HCT116 (cell line): ENCODE measurements around the gene HHATL. TPM values are rescaled to one million over a fixed set of nuclear protein-coding genes. Genes with fewer than 3 reads are reported as not detected.

Experiments
- ATAC-seq: fragments of 200-7000 bp; cut with Tn5 transposase; 2 replicates; pipeline ENCODE4 v1.9.1; 2020; ENCODE audit warnings: mild to moderate bottlenecking, moderate library complexity
- BruUV-seq: library from RNA; stranded (reverse); fragments of 400-500 nt; replicated peaks from 2 replicates; lab custom pipeline; 2021; lab: Mats Ljungman, UMichigan
- CTCF ChIA-PET: fragments of 300-600 bp; sonication (Branson Sonifier 250); formaldehyde crosslinking; loops from one replicate; lab custom pipeline; 2021; ENCODE audit warnings: antibody characterized with exemption; lab: Charles Lee
- POLR2A ChIA-PET: fragments of 300-600, 350-600 bp; sonication (Branson Sonifier 250); formaldehyde crosslinking; loops from one replicate; lab custom pipeline; 2021; ENCODE audit warnings: antibody characterized with exemption; lab: Charles Lee
- RAD21 ChIA-PET, 2 experiments: fragments of 300-600 bp; sonication (Branson Sonifier 250); formaldehyde crosslinking; loops; one replicate each; lab custom pipeline; 2023; ENCODE audit warnings: low total read pairs in 2 of 2; ENCODE audit not compliant: uncharacterized antibody in 2 of 2, unreplicated experiment in 2 of 2, low non-redundant PET in 1 of 2; lab: Charles Lee
- DNase-seq: peaks from one replicate; pipeline ENCODE4 v3.0.0-alpha.2; 2010; ENCODE audit warnings: low read depth, low spot score
- H2AFZ ChIP-seq: fragments of 200-600 bp; shearing (Covaris generic), sonication (generic); 2 replicates; pipeline ENCODE4 v1.6.1; 2017; ENCODE audit warnings: low read depth, mixed run types, mixed read lengths, antibody characterized with exemption, low read length; ENCODE audit not compliant: poor library complexity, severe bottlenecking
- H3K27ac ChIP-seq: 2 replicates; pipeline ENCODE4 v1.5.1; 2012; ENCODE audit warnings: low read depth, low read length
- H3K27me3 ChIP-seq: fragments of 200-600 bp; sonication (generic); 2 replicates; pipeline ENCODE4 v1.6.1; 2016; ENCODE audit warnings: mixed run types, low read length, mixed read lengths; ENCODE audit not compliant: insufficient read depth
- H3K36me3 ChIP-seq, 2 experiments: fragments of 200-500 bp in 1 of 2; fragments of 200-600 bp in 1 of 2; sonication (Bioruptor generic) in 1 of 2; sonication (generic) in 1 of 2; 2 replicates each; pipeline versions ENCODE4 v1.5.1 to v1.6.1; 2014 to 2016; ENCODE audit warnings: low read length in 2 of 2, inconsistent platforms in 1 of 2, mixed read lengths in 1 of 2, mixed run types in 1 of 2; ENCODE audit not compliant: insufficient read depth in 2 of 2, control insufficient read depth in 1 of 2
- H3K4me1 ChIP-seq, 2 experiments: fragments of 200-600 bp in 1 of 2; sonication (generic) in 1 of 2; 2 replicates each; pipeline versions ENCODE4 v1.5.1 to v1.6.1; 2012 to 2017; ENCODE audit warnings: low read length in 2 of 2, inconsistent platforms in 1 of 2, mild to moderate bottlenecking in 1 of 2, mixed read lengths in 1 of 2, mixed run types in 1 of 2, moderate library complexity in 1 of 2; ENCODE audit not compliant: insufficient read depth in 2 of 2, control insufficient read depth in 1 of 2
- H3K4me2 ChIP-seq: fragments of 200-600 bp; sonication (generic); 2 replicates; pipeline ENCODE4 v1.6.1; 2017; ENCODE audit warnings: mixed run types, low read length, mixed read lengths
- H3K4me3 ChIP-seq, 2 experiments: fragments of 200-600 bp in 1 of 2; sonication (generic) in 1 of 2; replicated peaks in 1 of 2; 2 replicates each; pipeline ENCODE4 v1.5.1; 2011 to 2016; ENCODE audit warnings: low read length in 2 of 2, control low read depth in 1 of 2, low read depth in 1 of 2, mild to moderate bottlenecking in 1 of 2, mixed read lengths in 1 of 2, mixed run types in 1 of 2
- H3K79me2 ChIP-seq: fragments of 200-600 bp; sonication (generic); 2 replicates; pipeline ENCODE4 v1.6.1; 2017; ENCODE audit warnings: mild to moderate bottlenecking, mixed run types, low read length, moderate library complexity, mixed read lengths; ENCODE audit not compliant: insufficient read depth
- H3K9ac ChIP-seq: fragments of 200-600 bp; sonication (generic); 2 replicates; pipeline ENCODE4 v1.6.1; 2016; ENCODE audit warnings: low read length, mixed read lengths
- H3K9me2 ChIP-seq: fragments of 200-600 bp; sonication (generic), shearing (Covaris generic); 2 replicates; pipeline ENCODE4 v1.6.1; 2017; ENCODE audit warnings: mixed run types, mild to moderate bottlenecking, moderate library complexity; ENCODE audit not compliant: insufficient read depth
- H3K9me3 ChIP-seq, 2 experiments: fragments of 200-500 bp in 1 of 2; fragments of 200-600 bp in 1 of 2; sonication (Bioruptor generic) in 1 of 2; sonication (generic) in 1 of 2; 2 replicates each; pipeline ENCODE4 v1.6.1; 2014 to 2017; ENCODE audit warnings: low read length in 2 of 2, mixed read lengths in 2 of 2, inconsistent platforms in 1 of 2, low read depth in 1 of 2, mild to moderate bottlenecking in 1 of 2, mixed run types in 1 of 2, moderate library complexity in 1 of 2; ENCODE audit not compliant: control insufficient read depth in 1 of 2, insufficient read depth in 1 of 2
- H4K20me1 ChIP-seq: fragments of 200-600 bp; sonication (generic), shearing (Covaris generic); 2 replicates; pipeline ENCODE4 v1.6.1; 2017; ENCODE audit warnings: mixed run types, mild to moderate bottlenecking, moderate library complexity; ENCODE audit not compliant: insufficient read depth
- ATF3 ChIP-seq: IDR thresholded peaks from 2 replicates; pipeline ENCODE4 v1.6.1; 2012
- EGR1 ChIP-seq: IDR thresholded peaks from 2 replicates; pipeline ENCODE4 v1.6.1; 2012; ENCODE audit warnings: low read depth
- EZH2 ChIP-seq: fragments of 200-600 bp; sonication (generic); IDR thresholded peaks from 2 replicates; pipeline ENCODE4 v1.6.1; 2017; ENCODE audit warnings: antibody characterized with exemption, mixed run types
- EZH2phosphoT487 ChIP-seq: fragments of 200-600 bp; IDR thresholded peaks from 2 replicates; pipeline ENCODE4 v1.6.1; 2018; ENCODE audit warnings: antibody characterized with exemption, borderline replicate concordance
- FOSL1 ChIP-seq: IDR thresholded peaks from 2 replicates; pipeline ENCODE4 v1.6.1; 2012; ENCODE audit warnings: low read depth
- JUND ChIP-seq: IDR thresholded peaks from 2 replicates; pipeline ENCODE4 v1.6.1; 2012
- MAX ChIP-seq: IDR thresholded peaks from 2 replicates; pipeline ENCODE4 v1.6.1; 2012
- POLR2AphosphoS5 ChIP-seq: IDR thresholded peaks from 2 replicates; pipeline ENCODE4 v1.6.1; 2011; ENCODE audit warnings: mild to moderate bottlenecking, low read depth, low read length, moderate library complexity
- RAD21 ChIP-seq: IDR thresholded peaks from 2 replicates; pipeline ENCODE4 v1.6.1; 2012; ENCODE audit warnings: low read depth, mild to moderate bottlenecking
- SP1 ChIP-seq: IDR thresholded peaks from 2 replicates; pipeline ENCODE4 v1.6.1; 2012; ENCODE audit warnings: low read depth
- SRF ChIP-seq: IDR thresholded peaks from 2 replicates; pipeline ENCODE4 v1.6.1; 2012; ENCODE audit warnings: low read depth
- YY1 ChIP-seq: IDR thresholded peaks from 2 replicates; pipeline ENCODE4 v1.6.1; 2011; ENCODE audit warnings: low read length, low read depth, moderate library complexity, mild to moderate bottlenecking; ENCODE audit not compliant: insufficient replicate concordance; ENCODE audit errors: extremely low read depth
- ZNF274 ChIP-seq: fragments of 200-500 bp; sonication (Bioruptor generic); IDR thresholded peaks from 2 replicates; pipeline ENCODE4 v1.6.1; 2014; ENCODE audit warnings: mild to moderate bottlenecking, low read depth, low read length, inconsistent platforms
- intact Hi-C: fragments of 100-400 bp; cut with micrococcal nuclease; formaldehyde crosslinking; loops from 2 replicates; pipeline ENCODE4 v1.10.0; 2022
- total RNA-seq: library from RNA; stranded (reverse); gene quantifications from one replicate; pipeline ENCODE4 v1.2.1, GENCODE V29; 2021; ENCODE audit not compliant: unreplicated experiment

HHATL gene
- total RNA-seq, 1 experiment from 2014 or later, result 0.52 TPM

- TF ChIP-seq SRF (no peak), RAD21 (no peak), POLR2AphosphoS5 (no peak), EGR1 (no peak), ZNF274 (no peak), SP1 (no peak), EZH2 (no peak)
Observed at GRCh38 chr3:42686832-42687650, 15.6 kb downstream of the HHATL start (continued).

GRCh38 chr3:42685891-42686820 lies 16.4 kb downstream of the HHATL start:
- ATAC-seq, result no peak
- H3K4me2 ChIP-seq, result no peak overlapping the region
- DNase-seq, result no peak
- BruUV-seq, result no TSS peak
- H3K27me3 ChIP-seq, result no peaks in the 10 kb centered on the region
- no peaks in the 10 kb centered on the region for H4K20me1 ChIP-seq
- POLR2A ChIA-PET, result no interaction called here
- H3K9me2 ChIP-seq, result no peaks in the 10 kb centered on the region
- H3K4me3 ChIP-seq, result no peak overlapping the region
- RAD21 ChIA-PET, result no interaction called here
- no peaks in the 10 kb centered on the region for H3K9me3 ChIP-seq
- H3K27ac ChIP-seq, result no peak overlapping the region
- no peak overlapping the region for H2AFZ ChIP-seq
- peaks cover 3 to 23% of the 10 kb centered on the region in 2 experiments; a peak in 3 of 4 replicates for H3K4me1 ChIP-seq
- H3K9ac ChIP-seq, result no peak overlapping the region
- no peaks in the 10 kb centered on the region for H3K36me3 ChIP-seq
- CTCF ChIA-PET, result no interaction called here
- TF ChIP-seq EZH2phosphoT487 (no peak), FOSL1 (no peak), ATF3 (no peak), RAD21 (no peak), MAX (no peak), JUND (no peak), YY1 (no peak)
- no peaks in the 10 kb centered on the region for H3K79me2 ChIP-seq
- intact Hi-C loops, result no loop called here
